Measurements from ENCODE around the gene PSME3IP1.

The PSME3IP1 gene

DNA sequence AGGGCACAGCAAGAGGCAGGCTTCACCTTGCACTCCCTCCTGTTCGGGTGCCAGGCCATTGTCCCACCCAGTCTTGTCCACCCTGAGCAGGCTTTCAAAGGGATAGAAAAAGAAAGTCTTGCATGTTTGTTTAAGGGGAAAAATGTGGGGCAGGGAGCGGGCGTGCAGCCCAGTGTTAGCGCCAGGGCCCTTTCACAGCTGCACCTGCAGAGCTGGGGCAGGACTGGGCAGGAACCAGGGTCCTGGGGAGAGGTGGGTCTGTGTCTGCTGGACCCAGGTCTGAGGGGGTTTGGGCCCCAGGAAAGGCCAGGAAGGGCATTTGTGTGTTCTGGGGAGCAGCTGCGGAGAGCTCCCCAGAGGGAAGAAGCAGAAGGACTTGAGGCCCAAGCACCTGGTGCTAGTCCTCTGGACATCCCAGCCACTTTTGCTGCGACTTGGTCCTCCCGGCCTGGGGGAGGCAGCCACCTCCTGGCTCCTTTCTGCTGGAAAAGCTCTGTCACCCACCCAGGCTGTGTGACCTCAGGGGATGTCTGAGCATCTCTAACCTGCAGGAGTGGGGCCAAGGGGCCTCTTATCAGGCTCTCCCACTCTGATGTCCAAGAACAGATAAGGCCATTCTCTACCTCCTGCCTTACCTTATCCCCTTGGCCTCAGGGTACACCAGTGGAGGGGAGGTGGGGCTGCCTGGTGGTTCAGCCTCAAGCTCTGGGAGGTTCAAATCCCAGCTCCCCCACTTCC, 44.7 kb downstream of the PSME3IP1 start:
- H3K4me3 ChIP-seq (ENCODE audit: low read depth, low read length): no peak overlapping the region
- TF ChIP-seq, protein P1, sequence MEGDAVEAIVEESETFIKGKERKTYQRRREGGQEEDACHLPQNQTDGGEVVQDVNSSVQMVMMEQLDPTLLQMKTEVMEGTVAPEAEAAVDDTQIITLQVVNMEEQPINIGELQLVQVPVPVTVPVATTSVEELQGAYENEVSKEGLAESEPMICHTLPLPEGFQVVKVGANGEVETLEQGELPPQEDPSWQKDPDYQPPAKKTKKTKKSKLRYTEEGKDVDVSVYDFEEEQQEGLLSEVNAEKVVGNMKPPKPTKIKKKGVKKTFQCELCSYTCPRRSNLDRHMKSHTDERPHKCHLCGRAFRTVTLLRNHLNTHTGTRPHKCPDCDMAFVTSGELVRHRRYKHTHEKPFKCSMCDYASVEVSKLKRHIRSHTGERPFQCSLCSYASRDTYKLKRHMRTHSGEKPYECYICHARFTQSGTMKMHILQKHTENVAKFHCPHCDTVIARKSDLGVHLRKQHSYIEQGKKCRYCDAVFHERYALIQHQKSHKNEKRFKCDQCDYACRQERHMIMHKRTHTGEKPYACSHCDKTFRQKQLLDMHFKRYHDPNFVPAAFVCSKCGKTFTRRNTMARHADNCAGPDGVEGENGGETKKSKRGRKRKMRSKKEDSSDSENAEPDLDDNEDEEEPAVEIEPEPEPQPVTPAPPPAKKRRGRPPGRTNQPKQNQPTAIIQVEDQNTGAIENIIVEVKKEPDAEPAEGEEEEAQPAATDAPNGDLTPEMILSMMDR (conservative IDR thresholded peaks at IDR 0.05; ENCODE audit: low read depth, low read length): no peak
- DNase-seq (ENCODE audit: low read depth): no peak

DNA sequence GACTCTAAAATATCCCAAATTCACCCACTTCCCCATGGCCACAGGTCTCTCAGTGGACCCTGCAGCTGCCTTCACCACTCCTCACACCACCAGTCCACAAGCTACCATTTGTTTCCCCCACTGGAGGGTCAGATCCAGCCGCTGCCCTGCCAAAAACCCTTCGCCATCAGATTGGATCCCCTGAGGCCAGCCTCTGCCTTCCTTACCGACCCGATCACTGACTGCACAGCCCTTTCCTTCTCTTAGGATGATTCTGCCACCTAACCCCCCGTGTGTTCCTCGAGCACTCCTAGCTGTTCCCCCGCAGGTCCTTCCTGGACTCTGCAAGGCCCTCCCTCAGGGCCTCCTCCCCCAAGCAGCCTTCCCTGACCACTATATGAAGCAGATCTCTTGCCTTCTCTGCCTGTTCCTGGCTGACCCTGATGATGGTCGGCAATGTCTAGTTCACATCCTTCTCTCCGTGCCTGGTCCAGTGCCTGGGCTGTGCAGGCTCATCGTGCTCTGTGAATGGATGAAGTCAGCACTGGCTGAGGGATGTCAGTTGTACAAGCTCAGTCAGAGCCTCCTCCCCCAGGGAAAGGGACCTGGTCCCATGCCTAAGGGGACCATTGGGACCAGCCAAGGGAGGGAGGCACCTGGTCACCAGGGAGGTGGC, 47.4 kb downstream of the PSME3IP1 start:
- no peak for DNase-seq (ENCODE audit: low read depth)
- TF ChIP-seq, protein P1 (conservative IDR thresholded peaks at IDR 0.05; ENCODE audit: low read depth, low read length): no peak
- no peak overlapping the region for H3K4me3 ChIP-seq (ENCODE audit: low read depth, low read length)

DNA sequence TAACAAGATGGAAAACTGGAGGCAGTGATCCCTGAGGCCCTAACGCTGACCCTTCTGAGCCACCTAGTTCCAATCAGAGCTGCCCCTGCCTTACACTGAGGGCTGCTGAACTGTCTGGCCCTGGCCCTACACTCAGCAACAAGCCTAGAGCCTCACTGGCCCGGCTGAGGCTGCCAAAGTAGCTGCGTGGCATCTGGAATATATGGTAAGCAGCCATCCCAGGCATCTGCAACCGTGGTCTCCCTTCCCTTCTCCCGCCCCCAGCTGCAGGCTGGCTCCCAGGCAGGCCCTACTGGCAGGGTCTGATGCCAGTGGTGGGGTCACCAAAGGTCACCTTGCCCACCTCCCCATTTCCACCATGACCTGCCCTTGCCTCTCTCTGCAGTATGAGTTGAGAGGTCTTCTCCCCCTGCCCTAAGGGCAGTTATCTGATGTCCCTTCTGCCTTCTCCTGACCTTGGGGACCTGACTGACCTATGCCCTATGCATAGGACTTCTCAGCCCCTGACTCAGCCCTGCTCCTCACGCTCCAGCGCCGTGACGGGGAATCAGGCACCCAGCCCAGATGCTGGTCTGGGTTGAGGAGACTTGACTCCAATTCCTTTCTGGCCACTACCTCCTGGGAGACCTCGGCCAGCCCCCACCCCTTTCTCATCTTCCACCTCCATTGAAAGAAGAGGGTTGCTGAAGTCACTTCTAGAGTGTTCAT, 48.1 kb downstream of the PSME3IP1 start:
- H3K4me3 ChIP-seq (ENCODE audit: low read depth, low read length): no peak overlapping the region
- DNase-seq (ENCODE audit: low read depth): no peak
- TF ChIP-seq, protein P1 (conservative IDR thresholded peaks at IDR 0.05; ENCODE audit: low read depth, low read length): no peak

DNA sequence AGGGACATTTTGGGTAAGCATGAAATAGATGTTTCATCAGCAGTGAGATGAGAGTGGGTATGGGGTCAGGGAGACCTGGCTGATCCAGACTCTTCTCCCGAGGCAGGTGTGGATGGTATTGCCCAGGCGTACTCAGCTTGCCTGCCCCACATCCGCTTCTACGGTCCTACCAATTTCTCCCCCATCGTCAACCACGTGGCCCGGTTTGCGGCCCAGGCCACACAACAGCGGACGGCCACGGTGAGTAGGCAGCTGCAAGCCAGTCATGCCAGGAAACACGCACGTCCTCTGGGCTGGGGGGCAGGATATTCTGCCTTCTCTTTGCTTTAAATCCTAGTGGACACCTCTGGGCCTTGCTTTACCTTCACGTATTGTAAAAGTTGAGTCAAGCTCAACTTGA, 48.8 kb downstream of the PSME3IP1 start:
- no peak overlapping the region for H3K4me3 ChIP-seq (ENCODE audit: low read depth, low read length)
- TF ChIP-seq, protein P1 (conservative IDR thresholded peaks at IDR 0.05; ENCODE audit: low read depth, low read length): no peak
- no peak for DNase-seq (ENCODE audit: low read depth)

DNA sequence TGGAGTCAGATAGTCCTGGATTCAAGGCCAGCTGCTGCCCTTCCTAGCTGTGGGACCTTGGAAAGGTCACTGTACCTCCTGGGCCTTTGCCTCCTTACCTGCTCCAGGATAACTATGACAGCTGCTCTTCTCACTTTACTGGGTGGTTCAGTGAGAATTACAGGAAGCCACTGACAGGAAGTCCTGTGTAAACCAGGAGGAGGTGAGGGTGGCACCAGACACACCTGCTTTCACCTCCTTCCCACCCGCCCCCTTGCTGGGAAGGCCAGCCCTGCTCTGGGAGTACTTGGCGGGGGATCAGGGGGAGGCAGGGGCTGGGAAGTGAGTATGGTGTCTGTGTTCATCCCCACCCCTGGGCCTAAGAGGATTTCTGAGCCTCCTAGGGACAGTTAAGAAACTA, 50.9 kb downstream of the PSME3IP1 start:
- TF ChIP-seq, protein P1 (conservative IDR thresholded peaks at IDR 0.05; ENCODE audit: low read depth, low read length): no peak
- no peak for DNase-seq (ENCODE audit: low read depth)
- no peak overlapping the region for H3K4me3 ChIP-seq (ENCODE audit: low read depth, low read length)

DNA sequence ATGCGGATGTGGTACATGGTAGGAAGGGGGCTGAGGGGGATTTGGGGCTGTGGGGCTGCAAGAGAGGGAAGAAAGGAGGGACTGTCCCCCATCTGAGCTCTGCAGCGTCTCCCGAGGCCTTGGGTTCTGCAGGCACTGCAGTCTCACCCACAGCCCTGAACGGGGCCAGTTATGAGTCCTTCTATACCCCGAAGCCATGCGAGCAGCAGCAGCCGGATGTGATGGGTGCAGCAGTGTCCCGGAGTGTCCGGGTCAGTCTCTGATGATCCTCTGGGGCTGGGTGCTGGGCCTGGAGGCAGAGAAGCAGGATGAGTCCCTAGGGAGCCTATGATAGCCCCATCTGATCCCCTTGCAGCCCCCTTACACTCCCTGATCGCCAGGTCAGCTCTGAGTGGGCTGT, 52.0 kb downstream of the PSME3IP1 start:
- DNase-seq (ENCODE audit: low read depth): no peak
- H3K4me3 ChIP-seq (ENCODE audit: low read depth, low read length): no peak overlapping the region
- TF ChIP-seq, protein P1 (conservative IDR thresholded peaks at IDR 0.05; ENCODE audit: low read depth, low read length): no peak

Data from choroid plexus epithelial cell (primary cell).